ENCODE measurements around the gene CAPN13. TPM values are rescaled to one million over a fixed set of nuclear protein-coding genes. Genes with fewer than 3 reads are reported as not detected.

The CAPN13 gene
- total RNA-seq, 2 donors from 2014 or later = 5.6 to 21.3 TPM

GRCh38 chr2:30731706-30732105 lies 75.5 kb downstream of the CAPN13 start:
- DNase-seq (no peak), ATAC-seq (no peak)
- Histone ChIP-seq H3K27me3 (no peaks in the 10 kb centered on the region), H3K4me3 (no peak overlapping the region), H3K4me1 (peaks cover 5% of the 10 kb centered on the region), H3K27ac (no peak overlapping the region), H3K36me3 (replicated peaks in 1 of 2; ENCODE audit: insufficient read depth in 1 of 2, low read depth in 2 of 2) (no peaks in the 10 kb centered on the region), H3K9me3 (no peaks in the 10 kb centered on the region)
- intact Hi-C loops (cut with DNase I) = no loop called here
- WGBS, 2 donors = 52 to 72% methylated on average over 6 of the region's 6 CpGs
- no peak for TF ChIP-seq CTCF (IDR thresholded peaks at IDR 0.05)
- TF ChIP-seq POLR2A (IDR thresholded peaks at IDR 0.05) = no peak

- intact Hi-C loops (cut with DNase I) = no loop called here
- 79 to 80% methylated on average over 16 of the region's 16 CpGs for WGBS, 2 donors
- no peak for DNase-seq
These were observed 76.3 kb downstream of the CAPN13 start for GRCh38 chr2:30730736-30731647.

GRCh38 chr2:30729031-30729430 lies 78.2 kb downstream of the CAPN13 start:
- 67 to 73% methylated on average over 5 of the region's 5 CpGs for WGBS, 2 donors
- intact Hi-C loops (cut with DNase I) = no loop called here
- H3K27me3 ChIP-seq = no peaks in the 10 kb centered on the region
- no peak for ATAC-seq
- no peak for TF ChIP-seq POLR2A (IDR thresholded peaks at IDR 0.05)
- TF ChIP-seq CTCF (IDR thresholded peaks at IDR 0.05) = no peak
- H3K4me3 ChIP-seq = no peak overlapping the region
- no peaks in the 10 kb centered on the region for H3K4me1 ChIP-seq
- no peaks in the 10 kb centered on the region for H3K36me3 ChIP-seq (replicated peaks in 1 of 2; ENCODE audit: insufficient read depth in 1 of 2, low read depth in 2 of 2)
- H3K9me3 ChIP-seq = no peaks in the 10 kb centered on the region
- DNase-seq = no peak
- H3K27ac ChIP-seq = no peak overlapping the region

More at GRCh38 chr2:30730736-30731647, 76.3 kb downstream of the CAPN13 start:
- Histone ChIP-seq H3K27me3 (no peaks in the 10 kb centered on the region), H3K27ac (no peak overlapping the region), H3K36me3 (replicated peaks in 1 of 2; ENCODE audit: insufficient read depth in 1 of 2, low read depth in 2 of 2) (no peaks in the 10 kb centered on the region), H3K9me3 (no peaks in the 10 kb centered on the region), H3K4me1 (peaks cover under 1% of the 10 kb centered on the region), H3K4me3 (no peak overlapping the region)
- ATAC-seq = no peak
- no peak for TF ChIP-seq CTCF (IDR thresholded peaks at IDR 0.05)
- no peak for TF ChIP-seq POLR2A (IDR thresholded peaks at IDR 0.05)

GRCh38 chr2:30722936-30723725 lies 84.1 kb downstream of the CAPN13 start:
- Histone ChIP-seq H3K9me3 (no peaks in the 10 kb centered on the region), H3K36me3 (replicated peaks in 1 of 2; ENCODE audit: insufficient read depth in 1 of 2, low read depth in 2 of 2) (no peaks in the 10 kb centered on the region), H3K27me3 (no peaks in the 10 kb centered on the region), H3K4me1 (no peaks in the 10 kb centered on the region), H3K4me3 (no peak overlapping the region), H3K27ac (no peak overlapping the region)
- intact Hi-C loops (cut with DNase I) = no loop called here
- DNase-seq (no peak), ATAC-seq (no peak)
- TF ChIP-seq CTCF (IDR thresholded peaks at IDR 0.05) (no peak), POLR2A (IDR thresholded peaks at IDR 0.05) (no peak)
- 67 to 83% methylated on average over 1 to 4 of the region's 4 CpGs for WGBS, 2 donors
